Activated CD4-positive, alpha-beta T cell treated with anti-CD3 and anti-CD28 coated beads for 36 hours (primary cell): Measurements from ENCODE around the gene TRABD2B. TPM values are rescaled to one million over a fixed set of nuclear protein-coding genes. Genes with fewer than 3 reads are reported as not detected.

Source experiments
- ATAC-seq: fragments of 200-7000 bp; cut with Tn5 transposase; one replicate; pipeline ENCODE4 v1.10.0; 2021; ENCODE audit warnings: mild to moderate bottlenecking, moderate library complexity
- CTCF ChIA-PET: fragments of 350-600 bp; sonication (Branson Sonifier 250); formaldehyde crosslinking; loops from one replicate; lab custom pipeline; 2021; ENCODE audit warnings: antibody characterized with exemption; lab: Charles Lee
- POLR2A ChIA-PET: fragments of 350-600 bp; sonication (Branson Sonifier 250); formaldehyde crosslinking; loops from one replicate; lab custom pipeline; 2021; ENCODE audit warnings: antibody characterized with exemption, inconsistent platforms; lab: Charles Lee
- DNase-seq: peaks from one replicate; pipeline ENCODE4 v3.0.0-alpha.2; 2020
- H3K27ac Mint-ChIP-seq: one replicate; pipeline ENCODE4 v1.8.0; 2021; ENCODE audit warnings: mixed read lengths
- H3K27me3 Mint-ChIP-seq: one replicate; pipeline ENCODE4 v1.8.0; 2021; ENCODE audit warnings: mixed read lengths
- H3K36me3 Mint-ChIP-seq: one replicate; pipeline ENCODE4 v1.8.0; 2021; ENCODE audit warnings: low read depth, mixed read lengths
- H3K4me1 Mint-ChIP-seq: one replicate; pipeline ENCODE4 v1.8.0; 2021; ENCODE audit warnings: mixed read lengths
- H3K4me3 Mint-ChIP-seq: one replicate; pipeline ENCODE4 v1.8.0; 2021; ENCODE audit warnings: mild to moderate bottlenecking, moderate library complexity, mixed read lengths
- H3K9me3 Mint-ChIP-seq: one replicate; pipeline ENCODE4 v1.8.0; 2021; ENCODE audit warnings: low read depth, mixed read lengths
- intact Hi-C, 2 experiments: fragments of 100-400 bp; cut with DNase I in 1 of 2; cut with micrococcal nuclease in 1 of 2; formaldehyde crosslinking; loops; one replicate each; pipeline versions ENCODE4 v1.14.2 to v1.15.1; 2022 to 2024; cut with DNase I, micrococcal nuclease
- total RNA-seq, 2 experiments: library from RNA; stranded (reverse); gene quantifications; one replicate each; pipeline ENCODE4 v1.2.3, GENCODE V29; 2021

The TRABD2B gene
- total RNA-seq, 2 experiments from 2014 or later = not detected

- no peak overlapping the region for H3K27ac Mint-ChIP-seq
- no peaks in the 10 kb centered on the region for H3K36me3 Mint-ChIP-seq
- intact Hi-C loops = no loop called here
- no peaks in the 10 kb centered on the region for H3K4me1 Mint-ChIP-seq
- ChIA-PET POLR2A (no interaction called here), CTCF (no interaction called here)
- no peaks in the 10 kb centered on the region for H3K9me3 Mint-ChIP-seq
- no peak for DNase-seq
- no peak for ATAC-seq
- H3K27me3 Mint-ChIP-seq = no peaks in the 10 kb centered on the region
- H3K4me3 Mint-ChIP-seq = no peak overlapping the region
Measured at GRCh38 chr1:47808612-47809011, 188.6 kb downstream of the TRABD2B start.

GRCh38 chr1:47805921-47806361 lies 191.2 kb downstream of the TRABD2B start:
- H3K4me1 Mint-ChIP-seq = no peaks in the 10 kb centered on the region

GRCh38 chr1:47805018-47805417 lies 192.2 kb downstream of the TRABD2B start:
- no peaks in the 10 kb centered on the region for H3K27me3 Mint-ChIP-seq
- no peak overlapping the region for H3K27ac Mint-ChIP-seq
- H3K9me3 Mint-ChIP-seq = no peaks in the 10 kb centered on the region
- no peak for ATAC-seq
- H3K4me3 Mint-ChIP-seq = no peak overlapping the region
- CTCF ChIA-PET = no interaction called here
- intact Hi-C loops = no loop called here
- DNase-seq = no peak
- no peaks in the 10 kb centered on the region for H3K4me1 Mint-ChIP-seq
- POLR2A ChIA-PET = no interaction called here
- H3K36me3 Mint-ChIP-seq = no peaks in the 10 kb centered on the region

More at GRCh38 chr1:47805921-47806361, 191.2 kb downstream of the TRABD2B start:
- Mint-ChIP-seq H3K36me3 (no peaks in the 10 kb centered on the region), H3K27me3 (no peaks in the 10 kb centered on the region), H3K9me3 (no peaks in the 10 kb centered on the region), H3K27ac (no peak overlapping the region), H3K4me3 (no peak overlapping the region)
- DNase-seq = no peak
- POLR2A ChIA-PET = no interaction called here
- ATAC-seq = no peak
- intact Hi-C loops = no loop called here
- CTCF ChIA-PET = no interaction called here

GRCh38 chr1:47803815-47804501 lies 193.2 kb downstream of the TRABD2B start:
- ChIA-PET POLR2A (no interaction called here), CTCF (no interaction called here)
- Mint-ChIP-seq H3K27ac (no peak overlapping the region), H3K4me3 (no peak overlapping the region), H3K36me3 (no peaks in the 10 kb centered on the region), H3K9me3 (no peaks in the 10 kb centered on the region), H3K27me3 (no peaks in the 10 kb centered on the region), H3K4me1 (no peaks in the 10 kb centered on the region)
- ATAC-seq = no peak
- no peak for DNase-seq
- intact Hi-C loops = no loop called here

GRCh38 chr1:47797575-47797974 lies 199.6 kb downstream of the TRABD2B start:
- ChIA-PET POLR2A (no interaction called here), CTCF (interaction anchor here (1.2 kb wide), 1 partner anchor 44 kb away, joined by 3 read pairs; no protein-coding TSS in a partner anchor)
- Mint-ChIP-seq H3K27ac (no peak overlapping the region), H3K27me3 (no peaks in the 10 kb centered on the region), H3K4me3 (no peak overlapping the region), H3K9me3 (no peaks in the 10 kb centered on the region), H3K4me1 (no peaks in the 10 kb centered on the region), H3K36me3 (no peaks in the 10 kb centered on the region)
- ATAC-seq = no peak
- intact Hi-C loops = no loop called here
- no peak for DNase-seq

- intact Hi-C loops = no loop called here
- Mint-ChIP-seq H3K36me3 (no peaks in the 10 kb centered on the region), H3K27me3 (no peaks in the 10 kb centered on the region), H3K9me3 (no peaks in the 10 kb centered on the region), H3K4me1 (no peaks in the 10 kb centered on the region), H3K4me3 (no peak overlapping the region), H3K27ac (no peak overlapping the region)
- DNase-seq (no peak), ATAC-seq (no peak)
- POLR2A ChIA-PET = no interaction called here
- CTCF ChIA-PET = interaction anchor here (1.2 kb wide), 1 partner anchor 43 kb away, joined by 3 read pairs; no protein-coding TSS in a partner anchor
Measured at GRCh38 chr1:47796626-47797025, 200.6 kb downstream of the TRABD2B start.

- H3K4me3 Mint-ChIP-seq = no peak overlapping the region
- no peak for ATAC-seq
- H3K4me1 Mint-ChIP-seq = no peaks in the 10 kb centered on the region
- no peak for DNase-seq
- intact Hi-C loops = no loop called here
- ChIA-PET CTCF (no interaction called here), POLR2A (no interaction called here)
- no peaks in the 10 kb centered on the region for H3K36me3 Mint-ChIP-seq
- no peak overlapping the region for H3K27ac Mint-ChIP-seq
- no peaks in the 10 kb centered on the region for H3K27me3 Mint-ChIP-seq
- H3K9me3 Mint-ChIP-seq = no peaks in the 10 kb centered on the region
Measured at GRCh38 chr1:47795102-47795501, 202.1 kb downstream of the TRABD2B start.

- intact Hi-C loops = no loop called here
- no peak for ATAC-seq
- no peak overlapping the region for H3K4me3 Mint-ChIP-seq
- no peak overlapping the region for H3K27ac Mint-ChIP-seq
- no peaks in the 10 kb centered on the region for H3K4me1 Mint-ChIP-seq
- no peaks in the 10 kb centered on the region for H3K9me3 Mint-ChIP-seq
- DNase-seq = no peak
- POLR2A ChIA-PET = no interaction called here
- H3K36me3 Mint-ChIP-seq = no peaks in the 10 kb centered on the region
- CTCF ChIA-PET = no interaction called here
- no peaks in the 10 kb centered on the region for H3K27me3 Mint-ChIP-seq
Measured at GRCh38 chr1:47794530-47794929, 202.7 kb downstream of the TRABD2B start.

- H3K9me3 Mint-ChIP-seq = no peaks in the 10 kb centered on the region
- ChIA-PET POLR2A (no interaction called here), CTCF (no interaction called here)
- intact Hi-C loops = no loop called here
- no peak overlapping the region for H3K27ac Mint-ChIP-seq
- H3K27me3 Mint-ChIP-seq = no peaks in the 10 kb centered on the region
- H3K4me3 Mint-ChIP-seq = no peak overlapping the region
- no peak for ATAC-seq
- H3K4me1 Mint-ChIP-seq = no peaks in the 10 kb centered on the region
- no peak for DNase-seq
- no peaks in the 10 kb centered on the region for H3K36me3 Mint-ChIP-seq
Measured at GRCh38 chr1:47794081-47794480, 203.1 kb downstream of the TRABD2B start.

GRCh38 chr1:47793563-47793962 lies 203.6 kb downstream of the TRABD2B start:
- Mint-ChIP-seq H3K36me3 (no peaks in the 10 kb centered on the region), H3K9me3 (no peaks in the 10 kb centered on the region), H3K4me3 (no peak overlapping the region), H3K27me3 (no peaks in the 10 kb centered on the region), H3K4me1 (no peaks in the 10 kb centered on the region), H3K27ac (no peak overlapping the region)
- DNase-seq = no peak
- intact Hi-C loops = no loop called here
- POLR2A ChIA-PET = no interaction called here
- ATAC-seq = no peak
- CTCF ChIA-PET = no interaction called here

GRCh38 chr1:47792779-47793178 lies 204.4 kb downstream of the TRABD2B start:
- no peak overlapping the region for H3K4me3 Mint-ChIP-seq
- intact Hi-C loops = no loop called here
- ChIA-PET CTCF (no interaction called here), POLR2A (no interaction called here)
- H3K27ac Mint-ChIP-seq = no peak overlapping the region
- no peak for ATAC-seq
- no peaks in the 10 kb centered on the region for H3K27me3 Mint-ChIP-seq
- H3K9me3 Mint-ChIP-seq = no peaks in the 10 kb centered on the region
- no peaks in the 10 kb centered on the region for H3K36me3 Mint-ChIP-seq
- no peak for DNase-seq
- no peaks in the 10 kb centered on the region for H3K4me1 Mint-ChIP-seq

GRCh38 chr1:47791879-47792608 lies 205.1 kb downstream of the TRABD2B start:
- H3K4me3 Mint-ChIP-seq = no peak overlapping the region

More at GRCh38 chr1:47791879-47792608, 205.1 kb downstream of the TRABD2B start:
- ChIA-PET POLR2A (no interaction called here), CTCF (no interaction called here)
- Mint-ChIP-seq H3K27me3 (peaks cover 4% of the 10 kb centered on the region), H3K36me3 (no peaks in the 10 kb centered on the region), H3K4me1 (no peaks in the 10 kb centered on the region), H3K27ac (no peak overlapping the region), H3K9me3 (no peaks in the 10 kb centered on the region)
- ATAC-seq (no peak), DNase-seq (no peak)
- intact Hi-C loops = no loop called here
